ENCODE results near the gene OSBP2. TPM values are rescaled to one million over a fixed set of nuclear protein-coding genes. Genes with fewer than 3 reads are reported as not detected.

Gene OSBP2
- total RNA-seq, 2 experiments from 2014 or later, result 1.2 to 1.6 TPM

DNA sequence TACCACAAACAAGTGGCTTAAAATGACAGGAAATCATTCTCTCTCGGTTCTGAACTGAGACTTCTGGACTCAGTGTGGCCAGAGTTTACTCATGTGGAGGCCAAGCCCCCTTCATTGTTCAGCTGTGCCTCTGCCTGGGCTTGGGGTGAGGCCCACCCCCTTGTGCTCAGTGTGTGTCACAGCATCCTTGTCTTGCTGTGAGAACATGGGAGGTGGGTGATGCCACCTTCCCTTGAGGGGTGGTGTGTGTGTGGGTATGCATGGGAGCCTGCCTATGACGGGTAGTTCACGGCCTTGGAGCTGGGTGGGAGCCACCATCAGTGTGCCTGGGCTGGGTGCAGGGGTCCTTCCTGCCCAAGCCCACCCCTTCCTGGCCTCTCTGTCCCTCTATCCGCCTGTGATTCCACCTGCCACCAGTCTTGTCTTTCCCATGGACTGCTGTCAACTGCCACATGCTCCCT is 172.2 kb downstream of the OSBP2 start:
- intact Hi-C loops (cut with DNase I, micrococcal nuclease), result no loop called here
- Histone ChIP-seq H3K36me3 (ENCODE audit: insufficient read depth, low read length) (no peaks in the 10 kb centered on the region), H3K4me3 (ENCODE audit: low read length) (no peak overlapping the region), H3K27ac (ENCODE audit: low read depth in 1 of 2, low read length in 2 of 2) (no peak overlapping the region), H3K27me3 (ENCODE audit: control insufficient read depth in 1 of 2, insufficient read depth in 2 of 2, low read length in 2 of 2) (no peaks in the 10 kb centered on the region), H3K9me3 (ENCODE audit: control insufficient read depth in 1 of 2, insufficient read depth in 1 of 2, low read length in 2 of 2) (no peaks in the 10 kb centered on the region), H3K4me1 (ENCODE audit: insufficient read depth, low read length) (no peaks in the 10 kb centered on the region)
- no peaks in the 10 kb centered on the region for H3K9me3 Mint-ChIP-seq
- POLR2A ChIA-PET, result no interaction called here
- CTCF ChIA-PET, result no interaction called here
- no peak overlapping the region for H3K4me3 Mint-ChIP-seq
- no peak for TF ChIP-seq CTCF (IDR thresholded peaks at IDR 0.05)
- no peak overlapping the region for H3K27ac Mint-ChIP-seq
- H3K4me1 Mint-ChIP-seq (ENCODE audit: low read depth), result no peaks in the 10 kb centered on the region
- H3K27me3 Mint-ChIP-seq, result no peaks in the 10 kb centered on the region
- ATAC-seq (ENCODE audit: poor library complexity) (no peak), DNase-seq (peak in 1 of 14 experiments; percentile 7)
- H3K36me3 Mint-ChIP-seq (ENCODE audit: low read depth), result no peaks in the 10 kb centered on the region

GRCh38 chr22:30867746-30868662 is 173.3 kb downstream of the OSBP2 start:
- intact Hi-C loops (cut with DNase I, micrococcal nuclease), result no loop called here
- POLR2A ChIA-PET, result no interaction called here
- Histone ChIP-seq H3K27me3 (ENCODE audit: control insufficient read depth in 1 of 2, insufficient read depth in 2 of 2, low read length in 2 of 2) (no peaks in the 10 kb centered on the region), H3K36me3 (ENCODE audit: insufficient read depth, low read length) (no peaks in the 10 kb centered on the region), H3K27ac (ENCODE audit: low read depth in 1 of 2, low read length in 2 of 2) (no peak overlapping the region), H3K4me3 (ENCODE audit: low read length) (no peak overlapping the region), H3K9me3 (ENCODE audit: control insufficient read depth in 1 of 2, insufficient read depth in 1 of 2, low read length in 2 of 2) (no peaks in the 10 kb centered on the region), H3K4me1 (ENCODE audit: insufficient read depth, low read length) (no peaks in the 10 kb centered on the region)
- no peak for TF ChIP-seq CTCF (IDR thresholded peaks at IDR 0.05)
- no peaks in the 10 kb centered on the region for H3K36me3 Mint-ChIP-seq (ENCODE audit: low read depth)
- H3K27me3 Mint-ChIP-seq, result no peaks in the 10 kb centered on the region
- H3K4me3 Mint-ChIP-seq, result no peak overlapping the region
- CTCF ChIA-PET, result no interaction called here
- no peaks in the 10 kb centered on the region for H3K9me3 Mint-ChIP-seq
- DNase-seq, result peak in 1 of 14 experiments; percentile 3
- ATAC-seq (ENCODE audit: poor library complexity), result no peak
- H3K4me1 Mint-ChIP-seq (ENCODE audit: low read depth), result no peaks in the 10 kb centered on the region
- H3K27ac Mint-ChIP-seq, result no peak overlapping the region

DNA sequence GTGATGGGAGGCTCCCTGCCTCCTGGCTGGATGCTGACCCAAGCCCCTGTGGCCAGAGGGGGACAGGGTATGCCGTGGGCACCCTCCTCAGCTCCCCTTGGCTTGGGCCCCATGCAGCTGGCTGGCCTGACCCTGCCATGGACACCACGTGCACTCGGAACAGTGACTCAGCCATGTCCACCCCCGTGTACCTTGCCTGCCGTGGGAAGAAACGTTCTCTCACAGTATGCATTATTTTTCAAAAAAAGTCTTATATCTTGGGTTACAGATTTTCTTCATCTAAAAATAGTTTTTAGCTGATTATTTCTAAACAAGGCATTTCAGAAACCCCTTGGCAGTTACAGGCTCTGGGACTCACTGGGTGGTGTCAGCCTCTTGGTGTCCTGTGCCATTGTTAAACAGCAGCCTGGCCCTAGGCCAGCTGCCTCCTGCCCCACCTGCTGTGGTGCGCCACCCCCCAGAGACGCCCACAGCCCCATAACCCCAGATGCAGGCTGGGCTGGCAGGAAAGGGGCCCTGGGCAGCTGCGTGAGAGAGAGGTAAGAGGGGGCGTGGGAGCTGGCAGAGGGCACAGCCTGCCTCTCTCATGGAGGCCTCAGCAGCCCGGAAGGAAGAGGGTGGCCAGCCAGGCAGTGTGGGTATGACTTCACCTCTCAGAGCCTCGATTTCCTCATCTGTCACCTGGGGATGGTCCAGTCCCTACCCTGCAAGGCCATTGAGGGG is 174.2 kb downstream of the OSBP2 start:
- H3K27me3 Mint-ChIP-seq, result no peaks in the 10 kb centered on the region
- no peak for TF ChIP-seq CTCF (IDR thresholded peaks at IDR 0.05)
- H3K9me3 ChIP-seq (ENCODE audit: control insufficient read depth in 1 of 2, insufficient read depth in 1 of 2, low read length in 2 of 2), result no peaks in the 10 kb centered on the region
- H3K9me3 Mint-ChIP-seq, result no peaks in the 10 kb centered on the region
- no peaks in the 10 kb centered on the region for H3K27me3 ChIP-seq (ENCODE audit: control insufficient read depth in 1 of 2, insufficient read depth in 2 of 2, low read length in 2 of 2)
- no peaks in the 10 kb centered on the region for H3K36me3 ChIP-seq (ENCODE audit: insufficient read depth, low read length)
- ChIA-PET POLR2A (no interaction called here), CTCF (no interaction called here)
- no peak overlapping the region for H3K27ac ChIP-seq (ENCODE audit: low read depth in 1 of 2, low read length in 2 of 2)
- no peak overlapping the region for H3K4me3 Mint-ChIP-seq
- H3K36me3 Mint-ChIP-seq (ENCODE audit: low read depth), result no peaks in the 10 kb centered on the region
- DNase-seq, result peak in 1 of 14 experiments; percentile 3
- intact Hi-C loops (cut with DNase I, micrococcal nuclease), result no loop called here
- no peaks in the 10 kb centered on the region for H3K4me1 ChIP-seq (ENCODE audit: insufficient read depth, low read length)
- ATAC-seq (ENCODE audit: poor library complexity), result no peak
- H3K4me3 ChIP-seq (ENCODE audit: low read length), result no peak overlapping the region
- no peak overlapping the region for H3K27ac Mint-ChIP-seq
- H3K4me1 Mint-ChIP-seq (ENCODE audit: low read depth), result no peaks in the 10 kb centered on the region
